H1 (cell line): ENCODE results near the gene RPTOR. TPM values are rescaled to one million over a fixed set of nuclear protein-coding genes. Genes with fewer than 3 reads are reported as not detected.

Experiments used
- CTCF ChIA-PET: fragments of 300-600 bp; sonication (Branson Sonifier 250); formaldehyde crosslinking; loops from one replicate; lab custom pipeline; 2021; ENCODE audit not compliant: partially characterized antibody; lab: Charles Lee
- POLR2A ChIA-PET: fragments of 300-600 bp; sonication (Branson Sonifier 250); formaldehyde crosslinking; loops from one replicate; lab custom pipeline; 2021; ENCODE audit warnings: inconsistent platforms; ENCODE audit not compliant: partially characterized antibody; lab: Charles Lee
- DNase-seq, 2 experiments: peaks; one replicate each; pipeline versions ENCODE4 v3.0.0 to v3.0.0-alpha.2; 2010 to 2022; ENCODE audit warnings: low spot score in 2 of 2, low read depth in 1 of 2, mixed read lengths in 1 of 2
- FAIRE-seq: peaks from 2 replicates; lab custom pipeline; 2011; peaks lifted over from hg19 to GRCh38; lab: Jason Lieb, UNC
- H2AFZ ChIP-seq: 2 replicates; pipeline ENCODE4 v1.8.1; 2012; ENCODE audit warnings: low read length, inconsistent platforms
- H2AK5ac ChIP-seq: 2 replicates; pipeline ENCODE4 v1.6.1; 2013; ENCODE audit warnings: low read depth, low read length
- H2BK120ac ChIP-seq: replicated peaks from 2 replicates; pipeline ENCODE3; 2013; ENCODE audit warnings: low read depth, low read length, inconsistent platforms
- H2BK12ac ChIP-seq: 2 replicates; pipeline ENCODE4 v1.6.1; 2013; ENCODE audit warnings: low read depth, low read length
- H2BK15ac ChIP-seq: 2 replicates; pipeline ENCODE4 v1.6.1; 2013; ENCODE audit warnings: low read length
- H2BK20ac ChIP-seq: 2 replicates; pipeline ENCODE4 v1.6.1; 2013; ENCODE audit warnings: low read length
- H2BK5ac ChIP-seq: 2 replicates; pipeline ENCODE4 v1.6.1; 2013; ENCODE audit warnings: low read depth, low read length
- H3K14ac ChIP-seq: 2 replicates; pipeline ENCODE4 v1.6.1; 2013; ENCODE audit warnings: inconsistent platforms; ENCODE audit not compliant: insufficient read length
- H3K18ac ChIP-seq: 2 replicates; pipeline ENCODE4 v1.6.1; 2013; ENCODE audit warnings: low read length; ENCODE audit errors: extremely low read depth
- H3K23ac ChIP-seq: 2 replicates; pipeline ENCODE4 v1.6.1; 2013; ENCODE audit warnings: inconsistent platforms; ENCODE audit not compliant: insufficient read length
- H3K23me2 ChIP-seq: 2 replicates; pipeline ENCODE4 v1.6.1; 2013; ENCODE audit warnings: low read depth, low read length
- H3K27ac ChIP-seq: 2 replicates; pipeline ENCODE4 v1.6.1; 2011; ENCODE audit warnings: low read depth, low read length, inconsistent platforms
- H3K27me3 ChIP-seq, 4 experiments: replicated peaks in 1 of 4; 1 replicate in 1 of 4; 2 replicates in 3 of 4; pipeline versions ENCODE4 v1.6.1 to v1.8.1; 2011 to 2013; ENCODE audit warnings: low read length in 3 of 4, mild to moderate bottlenecking in 3 of 4, inconsistent platforms in 2 of 4, mixed read lengths in 2 of 4, moderate library complexity in 1 of 4; ENCODE audit not compliant: control insufficient read depth in 3 of 4, insufficient read depth in 3 of 4; ENCODE audit errors: extremely low read depth in 1 of 4
- H3K36me3 ChIP-seq, 4 experiments: 2 replicates each; pipeline versions ENCODE4 v1.6.1 to v1.8.1; 2011 to 2013; ENCODE audit warnings: mild to moderate bottlenecking in 4 of 4, low read length in 3 of 4, moderate library complexity in 2 of 4, control low read depth in 1 of 4, inconsistent platforms in 1 of 4; ENCODE audit not compliant: insufficient read depth in 4 of 4, control insufficient read depth in 2 of 4
- H3K4ac ChIP-seq: replicated peaks from 2 replicates; pipeline ENCODE3; 2013; ENCODE audit warnings: low read length, low read depth, mixed read lengths, inconsistent platforms; ENCODE audit not compliant: insufficient read length
- H3K4me1 ChIP-seq, 4 experiments: replicated peaks in 1 of 4; 1 replicate in 1 of 4; 2 replicates in 3 of 4; pipeline versions ENCODE4 v1.6.1 to v1.8.1; 2011 to 2013; ENCODE audit warnings: low read length in 3 of 4, inconsistent platforms in 2 of 4, mixed read lengths in 1 of 4; ENCODE audit not compliant: insufficient read depth in 4 of 4, control insufficient read depth in 3 of 4
- H3K4me2 ChIP-seq, 2 experiments: 2 replicates each; pipeline versions ENCODE4 v1.6.1 to v1.8.1; 2011 to 2013; ENCODE audit warnings: low read depth in 2 of 2, low read length in 2 of 2, control low read depth in 1 of 2, inconsistent platforms in 1 of 2, mild to moderate bottlenecking in 1 of 2; ENCODE audit not compliant: insufficient read depth in 1 of 2
- H3K4me3 ChIP-seq, 4 experiments: fragments of 200-600, 300-600 bp in 1 of 4; sonication (generic), shearing (Covaris generic), sonication (Bioruptor Twin) in 1 of 4; 2 replicates each; pipeline versions ENCODE4 v1.5.1 to v1.8.1; 2011 to 2016; ENCODE audit warnings: low read length in 4 of 4, low read depth in 3 of 4, control low read depth in 2 of 4, inconsistent platforms in 2 of 4, mild to moderate bottlenecking in 2 of 4, mixed read lengths in 1 of 4, moderate library complexity in 1 of 4; ENCODE audit not compliant: insufficient read depth in 2 of 4; ENCODE audit errors: extremely low read depth in 1 of 4
- H3K56ac ChIP-seq: replicated peaks from 2 replicates; pipeline ENCODE3; 2013; ENCODE audit warnings: low read depth, mild to moderate bottlenecking, mixed read lengths, low read length, inconsistent platforms; ENCODE audit not compliant: insufficient read length
- H3K79me1 ChIP-seq: 2 replicates; pipeline ENCODE4 v1.6.1; 2013; ENCODE audit warnings: low read depth, low read length, control low read depth
- H3K79me2 ChIP-seq, 2 experiments: 2 replicates each; pipeline versions ENCODE4 v1.6.1 to v1.8.1; 2012 to 2013; ENCODE audit warnings: low read length in 2 of 2, mild to moderate bottlenecking in 2 of 2, inconsistent platforms in 1 of 2; ENCODE audit not compliant: insufficient read depth in 2 of 2, control insufficient read depth in 1 of 2
- H3K9ac ChIP-seq, 4 experiments: replicated peaks in 1 of 4; 1 replicate in 1 of 4; 2 replicates in 3 of 4; pipeline versions ENCODE4 v1.6.1 to v1.8.1; 2011 to 2013; ENCODE audit warnings: low read depth in 3 of 4, low read length in 3 of 4, control low read depth in 2 of 4, mild to moderate bottlenecking in 2 of 4, moderate library complexity in 2 of 4, inconsistent platforms in 1 of 4; ENCODE audit errors: extremely low read depth in 1 of 4
- H3K9me3 ChIP-seq, 2 experiments: 2 replicates each; pipeline versions ENCODE4 v1.6.1 to v1.8.1; 2012 to 2013; ENCODE audit warnings: mild to moderate bottlenecking in 2 of 2, moderate library complexity in 2 of 2, control low read depth in 1 of 2, inconsistent platforms in 1 of 2, low read depth in 1 of 2, low read length in 1 of 2, mixed read lengths in 1 of 2; ENCODE audit not compliant: insufficient read depth in 2 of 2
- H4K20me1 ChIP-seq, 2 experiments: replicated peaks in 1 of 2; 2 replicates each; pipeline versions ENCODE3 to v1.8.1; 2011 to 2013; ENCODE audit warnings: inconsistent platforms in 2 of 2, low read length in 2 of 2, mild to moderate bottlenecking in 1 of 2; ENCODE audit not compliant: insufficient read depth in 2 of 2, control insufficient read depth in 1 of 2
- H4K5ac ChIP-seq: 2 replicates; pipeline ENCODE4 v1.6.1; 2013; ENCODE audit warnings: low read length, low read depth, mixed read lengths, inconsistent platforms; ENCODE audit not compliant: insufficient read length
- H4K8ac ChIP-seq: 2 replicates; pipeline ENCODE4 v1.8.0; 2013; ENCODE audit warnings: mild to moderate bottlenecking, moderate library complexity, low read length, inconsistent platforms; ENCODE audit not compliant: insufficient read depth; ENCODE audit errors: extremely low read depth
- H4K91ac ChIP-seq: replicated peaks from 2 replicates; pipeline ENCODE3; 2013; ENCODE audit warnings: low read length, mixed read lengths, inconsistent platforms; ENCODE audit not compliant: insufficient read length
- EGR1 ChIP-seq: IDR thresholded peaks from 2 replicates; pipeline ENCODE4 v1.6.1; 2011; ENCODE audit warnings: low read depth, low read length, borderline replicate concordance
- HDAC6 ChIP-seq: IDR thresholded peaks from one replicate; pipeline ENCODE4 v1.7.1; 2012; ENCODE audit warnings: low read depth, mild to moderate bottlenecking, inconsistent platforms, low read length, moderate library complexity
- KDM1A ChIP-seq: fragments of 200-600, 300-600 bp; sonication (generic); IDR thresholded peaks from 2 replicates; pipeline ENCODE4 v1.7.1; 2016; ENCODE audit warnings: mild to moderate bottlenecking, low read length, borderline replicate concordance
- PHF8 ChIP-seq: fragments of 200-600 bp; sonication (generic); conservative IDR thresholded peaks from 2 replicates; pipeline ENCODE4 v1.7.1; 2012; ENCODE audit warnings: low read depth, mild to moderate bottlenecking, inconsistent platforms, low read length, moderate library complexity
- RNF2 ChIP-seq: fragments of 200-900, 300-1000 bp; sonication (generic); IDR thresholded peaks from 2 replicates; pipeline ENCODE4 v1.7.1; 2016; ENCODE audit warnings: borderline replicate concordance, low read depth, mild to moderate bottlenecking, antibody characterized with exemption, low read length; ENCODE audit not compliant: poor library complexity, severe bottlenecking; ENCODE audit errors: missing control alignments
- SIX5 ChIP-seq: IDR thresholded peaks from 2 replicates; pipeline ENCODE4 v1.6.1; 2011; ENCODE audit warnings: mild to moderate bottlenecking, low read depth, low read length
- SRF ChIP-seq: IDR thresholded peaks from 2 replicates; pipeline ENCODE4 v1.6.1; 2011; ENCODE audit warnings: mild to moderate bottlenecking, low read depth, low read length, moderate library complexity
- SUZ12 ChIP-seq: fragments of 200-600 bp; sonication (generic); IDR thresholded peaks from 2 replicates; pipeline ENCODE4 v1.6.1; 2012; ENCODE audit warnings: mild to moderate bottlenecking, inconsistent platforms, low read length, moderate library complexity, mixed read lengths
- TCF12 ChIP-seq: IDR thresholded peaks from 2 replicates; pipeline ENCODE4 v1.6.1; 2011; ENCODE audit warnings: low read depth, mild to moderate bottlenecking, low read length
- WGBS, 2 experiments: shearing (Covaris generic) in 1 of 2; methylation state at CpG; one replicate each; pipeline versions ENCODE4 v1.1.6 to v1.1.7; 2013 to 2015; ENCODE audit warnings: low lambda C conversion rate in 2 of 2, mixed read lengths in 2 of 2, inconsistent platforms in 1 of 2, low coverage in 1 of 2, missing lambda C conversion rate in 1 of 2; ENCODE audit not compliant: insufficient replicate concordance in 2 of 2, insufficient coverage in 1 of 2, insufficient read length in 1 of 2; ENCODE audit errors: extremely low coverage in 1 of 2, missing lambda C conversion rate in 1 of 2; 5-methylcytosine and 5-hydroxymethylcytosine counted together
- polyA plus RNA-seq, 7 experiments: library from polyadenylated mRNA; depleted of rRNA in 3 of 7; stranded (reverse) in 5 of 7; unstranded in 2 of 7; fragments of >200 nt in 5 of 7; fragments of 200-250 nt in 2 of 7; gene quantifications; 1 replicate in 5 of 7; 2 replicates in 1 of 7; 4 replicates in 1 of 7; pipeline versions ENCODE4 v1.2.1 to v1.2.3, GENCODE V29; 2011 to 2013; ENCODE audit warnings: missing spikeins in 2 of 7, mixed read lengths in 2 of 7
- total RNA-seq: library from RNA; stranded (reverse); fragmentation: NEBNext Ultra II Directional; extraction: Animal tissue kit (Norgen Biotek cat#: 25700); gene quantifications from 2 replicates; pipeline ENCODE4 v1.2.1, GENCODE V29; 2021
- TF ChIP-seq, protein P1 (sequence below): IDR thresholded peaks from 2 replicates; pipeline ENCODE4 v1.6.1; 2011; ENCODE audit warnings: low read depth, mild to moderate bottlenecking, low read length; ENCODE audit not compliant: insufficient read depth

Gene RPTOR
- total and polyA plus RNA-seq, 2 of the 8 experiments (the other 6 are each of a cell fraction or from before 2014, with no cell fraction given): 6.9 to 28.7 TPM

DNA sequence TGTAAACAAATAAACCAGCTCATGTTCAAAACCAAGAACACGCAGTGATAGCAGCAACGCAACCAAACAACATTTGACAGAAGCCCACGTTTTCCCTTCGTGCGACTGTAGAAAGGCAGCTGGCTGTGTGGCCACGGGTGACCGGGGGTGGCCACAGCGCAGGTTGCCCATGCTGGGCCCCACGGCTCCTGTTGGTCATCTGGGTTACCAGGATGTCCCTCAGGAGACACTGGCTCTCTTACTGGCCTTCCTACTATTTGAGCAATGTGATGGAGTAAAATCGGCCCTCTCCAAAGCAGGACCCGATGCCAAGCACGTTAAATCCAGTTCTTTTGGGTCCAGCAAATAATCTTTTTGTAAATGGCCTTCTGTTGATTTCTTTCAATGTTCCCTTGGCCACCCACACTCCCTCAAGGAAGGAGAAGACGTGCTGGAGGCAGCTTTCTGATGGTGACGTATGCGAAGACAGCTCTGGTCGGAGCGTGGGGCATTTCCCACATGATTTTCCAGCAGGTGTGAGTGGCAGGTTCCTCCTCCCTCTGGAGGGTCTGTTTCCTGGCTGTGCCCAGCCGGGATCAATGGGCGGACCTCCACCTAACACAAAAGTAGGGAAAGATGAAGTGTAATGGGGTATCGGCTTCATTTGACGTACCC is 303.9 kb downstream of the RPTOR start:
- FAIRE-seq: no peak
- no peak overlapping the region for H3K4me3 ChIP-seq
- no peak overlapping the region for H4K5ac ChIP-seq
- H4K20me1 ChIP-seq: no peaks in the 10 kb centered on the region
- no peaks in the 10 kb centered on the region for H3K9me3 ChIP-seq
- peaks cover 2% of the 10 kb centered on the region; the same call in 1 of the 2 replicates for H3K79me1 ChIP-seq
- no peak overlapping the region for H2BK15ac ChIP-seq
- H2BK120ac ChIP-seq: no peak overlapping the region
- H3K23me2 ChIP-seq: no peaks in the 10 kb centered on the region; the same call in 1 of the 2 replicates
- H2AK5ac ChIP-seq: no peak overlapping the region
- H3K9ac ChIP-seq: no peak overlapping the region
- no peak overlapping the region for H2BK12ac ChIP-seq
- no peak overlapping the region for H2BK20ac ChIP-seq
- H3K14ac ChIP-seq: no peak overlapping the region
- 90% methylated on average over 21 of the region's 21 CpGs; no CpG with 5 or more reads in 1 of the 2 experiments for WGBS, 2 experiments
- CTCF ChIA-PET: no interaction called here
- H3K18ac ChIP-seq: no peak overlapping the region
- 0 out of 2 replicates have a peak overlapping the region, but pooled peaks have one; percentile 32 for H4K8ac ChIP-seq
- no peak overlapping the region for H2BK5ac ChIP-seq
- peaks cover 0 to 17% (median 7%) of the 10 kb centered on the region in 4 experiments; a peak in 6 of 7 replicates for H3K4me1 ChIP-seq
- no peak overlapping the region for H3K27ac ChIP-seq
- DNase-seq: no peak
- H2AFZ ChIP-seq: no peak overlapping the region
- no peaks in the 10 kb centered on the region for H3K79me2 ChIP-seq
- H3K27me3 ChIP-seq: no peaks in the 10 kb centered on the region
- H4K91ac ChIP-seq: no peak overlapping the region
- no peak overlapping the region for H3K56ac ChIP-seq
- no peak overlapping the region for H3K4ac ChIP-seq
- H3K23ac ChIP-seq: no peak overlapping the region
- no peaks in the 10 kb centered on the region for H3K36me3 ChIP-seq
- POLR2A ChIA-PET: no interaction called here
- no peak overlapping the region for H3K4me2 ChIP-seq
- no peak for TF ChIP-seq SIX5
- no peak for TF ChIP-seq RNF2
- TF ChIP-seq EGR1: no peak
- no peak for TF ChIP-seq TCF12
- TF ChIP-seq, protein P1, sequence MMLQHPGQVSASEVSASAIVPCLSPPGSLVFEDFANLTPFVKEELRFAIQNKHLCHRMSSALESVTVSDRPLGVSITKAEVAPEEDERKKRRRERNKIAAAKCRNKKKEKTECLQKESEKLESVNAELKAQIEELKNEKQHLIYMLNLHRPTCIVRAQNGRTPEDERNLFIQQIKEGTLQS: no peak
- no peak for TF ChIP-seq HDAC6
- no peak for TF ChIP-seq SUZ12
- no peak for TF ChIP-seq PHF8
- no peak for TF ChIP-seq KDM1A
- TF ChIP-seq SRF: no peak
